ENCODE measurements around the gene ADGRG3.

The ADGRG3 gene

GRCh38 chr16:57697896-57698537 lies 29.9 kb downstream of the ADGRG3 start:
- no peaks in the 10 kb centered on the region for H3K9me3 ChIP-seq (replicated peaks; ENCODE audit: insufficient read depth, low read length)

GRCh38 chr16:57698812-57699405 lies 30.8 kb downstream of the ADGRG3 start:
- Histone ChIP-seq H3K9ac (ENCODE audit: low read length) (no peak overlapping the region), H4K20me1 (ENCODE audit: insufficient read depth, low read length) (no peaks in the 10 kb centered on the region), H3F3A (ENCODE audit: insufficient read depth, low read length) (no peaks in the 10 kb centered on the region), H3K4me2 (ENCODE audit: low read depth, low read length) (no peak overlapping the region), H3K36me3 (replicated peaks; ENCODE audit: insufficient read depth, low read length) (no peaks in the 10 kb centered on the region), H3K79me2 (ENCODE audit: low read length) (no peaks in the 10 kb centered on the region), H3K4me1 (ENCODE audit: low read length) (no peaks in the 10 kb centered on the region), H2AFZ (ENCODE audit: low read length) (no peak overlapping the region), H3K4me3 (ENCODE audit: low read length) (no peak overlapping the region), H3K27ac (ENCODE audit: low read length) (no peak overlapping the region), H3K9me2 (replicated peaks; ENCODE audit: insufficient read depth, low read length) (no peaks in the 10 kb centered on the region), H3K9me3 (replicated peaks; ENCODE audit: insufficient read depth, low read length) (no peaks in the 10 kb centered on the region), H3K27me3 (replicated peaks; ENCODE audit: insufficient read depth, low read length) (no peaks in the 10 kb centered on the region)
- TF ChIP-seq EZH2 (optimal IDR thresholded peaks at IDR 0.05; ENCODE audit: low read depth, low read length) (no peak), EZH2phosphoT487 (IDR thresholded peaks at IDR 0.05; ENCODE audit: low read length) (no peak), CTCF (IDR thresholded peaks at IDR 0.05; ENCODE audit: low read length) (no peak)
- DNase-seq = no peak

More at GRCh38 chr16:57697896-57698537, 29.9 kb downstream of the ADGRG3 start:
- Histone ChIP-seq H4K20me1 (ENCODE audit: insufficient read depth, low read length) (no peaks in the 10 kb centered on the region), H3F3A (ENCODE audit: insufficient read depth, low read length) (no peaks in the 10 kb centered on the region), H3K27me3 (replicated peaks; ENCODE audit: insufficient read depth, low read length) (no peaks in the 10 kb centered on the region), H3K9me2 (replicated peaks; ENCODE audit: insufficient read depth, low read length) (no peaks in the 10 kb centered on the region), H3K4me1 (ENCODE audit: low read length) (no peaks in the 10 kb centered on the region), H3K27ac (ENCODE audit: low read length) (no peak overlapping the region), H3K4me2 (ENCODE audit: low read depth, low read length) (no peak overlapping the region), H3K36me3 (replicated peaks; ENCODE audit: insufficient read depth, low read length) (no peaks in the 10 kb centered on the region), H2AFZ (ENCODE audit: low read length) (no peak overlapping the region), H3K9ac (ENCODE audit: low read length) (no peak overlapping the region), H3K79me2 (ENCODE audit: low read length) (no peaks in the 10 kb centered on the region), H3K4me3 (ENCODE audit: low read length) (no peak overlapping the region)
- TF ChIP-seq CTCF (IDR thresholded peaks at IDR 0.05; ENCODE audit: low read length) (no peak), EZH2phosphoT487 (IDR thresholded peaks at IDR 0.05; ENCODE audit: low read length) (no peak), EZH2 (optimal IDR thresholded peaks at IDR 0.05; ENCODE audit: low read depth, low read length) (no peak)
- DNase-seq = no peak

- H3K9ac ChIP-seq (ENCODE audit: low read length) = no peak overlapping the region
- H3K4me1 ChIP-seq (ENCODE audit: low read length) = no peaks in the 10 kb centered on the region
Observed at GRCh38 chr16:57699481-57699880, 31.4 kb downstream of the ADGRG3 start.

More at GRCh38 chr16:57699481-57699880, 31.4 kb downstream of the ADGRG3 start:
- no peaks in the 10 kb centered on the region for H3K36me3 ChIP-seq (replicated peaks; ENCODE audit: insufficient read depth, low read length)
- H3K4me3 ChIP-seq (ENCODE audit: low read length) = no peak overlapping the region
- no peaks in the 10 kb centered on the region for H3K79me2 ChIP-seq (ENCODE audit: low read length)
- H3F3A ChIP-seq (ENCODE audit: insufficient read depth, low read length) = no peaks in the 10 kb centered on the region
- H4K20me1 ChIP-seq (ENCODE audit: insufficient read depth, low read length) = no peaks in the 10 kb centered on the region
- no peak for TF ChIP-seq EZH2 (optimal IDR thresholded peaks at IDR 0.05; ENCODE audit: low read depth, low read length)
- TF ChIP-seq CTCF (IDR thresholded peaks at IDR 0.05; ENCODE audit: low read length) = no peak
- no peak for TF ChIP-seq EZH2phosphoT487 (IDR thresholded peaks at IDR 0.05; ENCODE audit: low read length)
- no peaks in the 10 kb centered on the region for H3K9me2 ChIP-seq (replicated peaks; ENCODE audit: insufficient read depth, low read length)
- no peak overlapping the region for H3K27ac ChIP-seq (ENCODE audit: low read length)
- DNase-seq = no peak
- no peaks in the 10 kb centered on the region for H3K9me3 ChIP-seq (replicated peaks; ENCODE audit: insufficient read depth, low read length)
- 0 out of 2 replicates have a peak, but pooled peaks cover 4% of the 10 kb centered on the region for H3K27me3 ChIP-seq (replicated peaks; ENCODE audit: insufficient read depth, low read length)
- no peak overlapping the region for H2AFZ ChIP-seq (ENCODE audit: low read length)
- H3K4me2 ChIP-seq (ENCODE audit: low read depth, low read length) = no peak overlapping the region

Data from MM.1S (cell line).